ENCODE measurements around the gene IL18. TPM values are rescaled to one million over a fixed set of nuclear protein-coding genes. Genes with fewer than 3 reads are reported as not detected.

Gene IL18
- total RNA-seq, 1 donor from 2014 or later = 1.8 TPM

Other genes starting within 250 kb of the IL18 start
- 1.9 TPM for gene C11orf52, start 245.2 kb downstream of the IL18 start, total RNA-seq
- 20.7 TPM for gene DIXDC1, start 226.8 kb downstream of the IL18 start, total RNA-seq
- gene DLAT, start 138.7 kb downstream of the IL18 start, total RNA-seq = 157 TPM
- 1.2 TPM for gene PIH1D2, start 90.1 kb downstream of the IL18 start, total RNA-seq
- gene NKAPD1, start 89.8 kb downstream of the IL18 start, total RNA-seq = 8.1 TPM
- 176 TPM for gene TIMM8B, start 77.3 kb downstream of the IL18 start, total RNA-seq
- gene SDHD, start 77.2 kb downstream of the IL18 start, total RNA-seq = 281 TPM
- 0.54 TPM for gene TEX12, start 3.3 kb upstream of the IL18 start, total RNA-seq
- gene BCO2, start 11.4 kb upstream of the IL18 start, total RNA-seq = 155 TPM
- gene PTS, start 62.3 kb upstream of the IL18 start, total RNA-seq = 31.4 TPM
- not detected for gene PLET1, start 96.8 kb upstream of the IL18 start, total RNA-seq

All from Right ventricle myocardium inferior (tissue), 1 donor.